IPS-NIHi7 (cell line): ENCODE data around the gene RIMKLA.

Source experiments
- DNase-seq: peaks from one replicate; pipeline ENCODE4 v3.0.0; 2012; ENCODE audit warnings: mixed read lengths; ENCODE audit errors: extremely low spot score

The RIMKLA gene

DNA sequence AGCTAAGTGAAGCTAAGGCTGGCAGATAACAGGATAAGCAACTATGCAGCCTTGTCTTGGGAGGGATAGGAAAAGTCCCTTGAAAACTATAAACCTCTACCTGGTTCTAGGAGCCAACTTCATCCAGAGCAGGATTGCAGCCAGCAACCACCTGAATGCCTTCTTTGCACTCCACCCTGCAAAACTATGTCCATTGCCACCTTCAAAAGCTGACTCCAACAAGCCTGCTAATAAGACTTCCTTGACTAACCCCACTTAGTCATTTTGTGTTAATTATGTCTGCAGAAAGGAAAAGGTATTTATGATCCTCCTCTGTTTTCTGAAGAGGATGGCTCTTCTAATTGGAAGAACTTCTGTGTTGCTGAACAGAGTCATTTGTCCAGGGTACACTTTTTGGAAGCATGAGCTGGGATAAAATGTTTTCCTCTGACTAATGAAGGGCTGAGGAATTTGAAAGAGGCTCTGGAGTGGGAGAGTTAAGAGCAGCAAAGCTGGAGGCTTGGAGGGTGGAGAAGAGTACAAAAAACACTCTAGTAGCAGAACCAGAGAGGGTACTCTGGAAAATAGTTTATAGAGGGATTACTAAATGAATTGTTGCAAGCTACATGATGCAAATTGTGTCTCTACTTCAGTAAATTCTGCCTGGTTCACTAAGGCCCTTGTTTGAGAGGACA, 9.6 kb upstream of the RIMKLA start:
- DNase-seq = no peak

DNA sequence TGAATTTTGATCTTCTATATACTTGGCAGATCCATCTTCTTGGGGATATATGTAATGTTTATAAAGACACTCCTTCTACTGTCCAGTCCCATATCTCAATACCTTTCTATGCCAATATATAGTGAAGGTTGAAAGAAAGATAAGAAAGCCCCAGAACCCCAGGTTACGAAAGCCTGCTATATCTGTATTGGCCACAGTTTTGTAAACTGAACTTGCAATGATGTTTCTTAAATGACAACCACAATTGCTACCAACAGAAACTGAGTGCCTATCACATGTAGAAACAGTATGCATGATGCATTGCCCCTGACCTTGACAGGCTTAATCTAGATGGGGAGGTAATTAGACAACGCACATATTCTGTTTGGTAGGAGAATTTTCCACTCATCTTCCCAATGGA, 7.8 kb upstream of the RIMKLA start:
- no peak for DNase-seq

DNA sequence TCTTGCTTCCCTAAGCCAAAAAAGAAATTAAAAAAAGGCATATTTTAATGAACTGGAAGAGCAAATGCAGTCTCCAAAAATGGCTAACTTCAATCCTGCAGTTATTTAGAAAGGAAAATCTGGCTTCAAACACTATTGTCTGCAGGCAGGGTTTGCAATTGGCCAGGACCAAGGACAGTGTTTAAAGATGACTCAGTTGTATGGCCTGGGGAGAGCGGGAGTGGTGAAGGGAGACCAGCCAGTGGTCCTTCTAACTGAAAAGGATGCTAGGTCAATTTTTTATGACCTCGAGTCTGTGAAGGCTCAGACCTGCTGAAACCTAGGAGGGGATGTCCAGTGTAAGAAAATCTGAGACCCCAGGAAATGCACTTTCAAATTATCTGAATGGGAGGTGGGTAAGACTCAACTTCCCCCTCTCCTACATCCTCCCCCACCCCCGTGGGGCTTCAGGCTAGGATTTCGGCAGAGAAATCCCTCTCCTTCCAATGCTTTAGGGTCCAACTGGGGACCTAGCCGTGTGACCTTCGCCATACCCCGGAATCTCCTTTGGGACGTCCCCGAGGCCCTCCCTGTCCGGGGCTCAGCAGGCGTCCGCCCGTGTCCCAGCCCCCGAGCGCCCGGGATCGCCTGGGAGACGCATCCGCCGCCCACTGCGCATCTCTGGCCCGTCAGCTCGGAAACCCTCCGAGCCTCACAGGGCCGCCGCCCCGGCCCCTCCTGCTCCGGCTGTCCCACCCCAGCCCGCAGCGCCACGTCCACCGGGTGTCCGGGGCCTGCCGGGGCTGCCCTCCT, 602 bp upstream of the RIMKLA start:
- peak; percentile 82 for DNase-seq

- no peak for DNase-seq
These were observed 685 bp downstream of the RIMKLA start for GRCh38 chr1:42381280-42381673.

DNA sequence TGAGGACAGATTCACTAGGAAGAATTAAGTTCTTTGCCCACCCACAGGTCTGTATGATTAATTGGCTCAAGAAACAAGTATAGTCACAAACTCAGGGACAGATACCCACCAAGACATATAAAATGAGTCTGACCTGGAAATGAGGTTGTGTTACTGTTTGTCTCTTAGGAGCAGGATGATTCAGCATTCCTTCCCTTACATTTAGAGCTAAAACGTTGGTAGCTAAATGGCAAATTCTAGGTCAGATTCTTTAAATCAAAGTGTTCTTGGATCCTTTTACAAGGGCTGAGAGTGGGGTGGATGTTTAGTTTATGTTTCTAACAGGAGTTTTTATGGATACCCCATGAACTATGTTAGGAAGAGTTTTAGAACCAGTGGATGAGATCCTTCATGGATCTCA, 4.7 kb downstream of the RIMKLA start:
- no peak for DNase-seq

- DNase-seq = no peak
These were observed 5.5 kb downstream of the RIMKLA start for GRCh38 chr1:42386051-42386450.

- no peak for DNase-seq
These were observed 11.7 kb downstream of the RIMKLA start for GRCh38 chr1:42392255-42392654.

DNA sequence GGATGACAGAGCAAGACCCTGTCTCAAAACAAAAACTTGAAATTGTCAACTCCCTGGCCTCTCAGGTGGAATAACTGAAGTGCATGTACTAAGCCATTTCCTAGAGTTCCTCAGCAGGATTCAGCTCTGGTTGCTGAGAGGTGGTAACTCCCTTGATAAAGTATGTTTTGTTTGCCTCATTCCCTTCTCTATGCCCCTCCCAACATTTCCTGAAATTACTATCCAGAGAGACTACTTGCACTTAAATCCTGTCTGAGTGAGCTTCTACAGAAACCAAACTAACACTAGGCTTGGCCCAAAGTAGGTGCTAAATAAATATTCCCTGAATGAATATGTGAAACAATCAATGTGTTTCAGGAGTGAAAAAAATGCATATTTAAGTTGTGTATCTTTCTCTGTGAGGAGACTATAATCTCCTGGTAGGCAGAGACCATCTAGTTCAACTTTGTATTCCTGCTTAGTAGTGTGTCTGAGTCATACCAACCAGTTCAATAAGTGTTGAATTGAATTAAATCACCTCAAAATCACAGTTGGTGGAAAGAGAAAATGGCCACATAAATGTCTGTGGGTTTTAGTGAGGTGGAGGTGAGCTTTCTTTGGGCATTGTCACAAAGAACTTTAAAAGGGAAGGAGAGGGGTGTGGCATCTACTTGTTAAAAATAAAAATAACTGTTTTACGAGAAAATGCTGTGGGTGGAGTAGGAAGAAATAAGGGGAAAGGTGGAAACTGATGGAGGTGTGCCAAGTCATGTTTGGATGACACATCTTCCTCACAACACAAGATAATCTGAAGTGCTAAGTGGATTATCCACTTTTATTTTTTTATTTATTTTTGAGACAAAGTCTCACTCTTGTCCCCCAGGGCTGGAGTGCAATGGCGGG, 12.6 kb downstream of the RIMKLA start:
- no peak for DNase-seq

DNA sequence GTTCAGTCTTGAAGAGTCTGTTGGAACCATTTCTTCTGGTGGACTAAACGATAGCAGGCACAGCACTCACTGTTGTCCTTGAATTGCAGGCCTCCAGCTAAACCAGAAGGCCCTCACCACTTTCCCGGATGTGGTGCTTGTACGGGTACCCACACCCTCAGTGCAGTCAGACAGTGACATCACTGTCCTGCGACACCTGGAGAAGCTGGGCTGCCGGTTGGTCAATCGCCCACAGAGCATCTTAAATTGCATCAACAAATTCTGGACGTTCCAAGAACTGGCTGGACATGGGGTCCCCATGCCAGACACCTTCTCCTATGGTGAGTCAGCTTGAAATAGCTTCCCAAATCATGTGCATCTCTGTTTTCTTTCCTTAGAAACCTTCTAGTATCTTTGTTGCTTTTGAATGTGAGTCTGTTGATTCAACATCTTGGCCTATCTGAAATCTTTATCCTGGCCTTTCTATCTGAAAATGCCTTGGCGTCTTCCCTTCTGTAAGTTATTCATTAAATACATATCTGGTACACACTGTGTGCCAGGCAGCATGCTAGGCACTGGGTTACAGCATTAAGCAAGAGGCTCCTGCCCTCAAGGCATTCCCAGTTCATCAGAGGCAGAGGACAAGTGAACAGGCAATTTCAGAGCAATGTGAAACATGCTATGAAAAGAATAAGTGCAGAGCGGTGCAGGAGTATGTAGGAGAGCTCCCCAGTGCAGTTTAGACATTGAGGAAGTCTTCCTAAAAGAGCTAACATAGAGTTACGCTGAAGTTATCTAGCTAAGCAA, 18.9 kb downstream of the RIMKLA start:
- no peak for DNase-seq

DNA sequence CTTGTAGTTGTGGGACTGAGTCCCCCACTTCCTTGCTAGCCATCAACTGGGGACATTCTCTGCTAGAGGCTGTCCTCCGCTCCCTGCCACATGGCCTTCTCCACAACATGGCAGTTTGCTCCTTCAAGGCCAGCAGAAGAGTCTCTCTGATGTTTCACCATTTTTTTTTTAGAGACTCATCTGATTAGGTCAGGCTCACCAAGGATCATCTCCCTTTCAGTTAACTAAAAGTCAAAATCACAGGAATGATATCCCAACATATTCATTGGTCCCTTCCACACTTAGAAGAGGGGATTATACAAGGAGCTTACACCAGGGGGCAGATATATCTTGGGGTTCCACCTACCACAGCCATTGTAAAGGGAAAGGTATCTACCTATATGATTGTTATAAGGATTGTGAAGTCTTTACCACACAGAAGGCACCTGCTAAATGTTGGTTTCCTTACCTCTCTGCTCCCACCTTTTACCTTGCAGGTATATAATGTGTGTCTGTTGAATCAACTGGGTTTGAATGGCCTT, 23.3 kb downstream of the RIMKLA start:
- no peak for DNase-seq

DNA sequence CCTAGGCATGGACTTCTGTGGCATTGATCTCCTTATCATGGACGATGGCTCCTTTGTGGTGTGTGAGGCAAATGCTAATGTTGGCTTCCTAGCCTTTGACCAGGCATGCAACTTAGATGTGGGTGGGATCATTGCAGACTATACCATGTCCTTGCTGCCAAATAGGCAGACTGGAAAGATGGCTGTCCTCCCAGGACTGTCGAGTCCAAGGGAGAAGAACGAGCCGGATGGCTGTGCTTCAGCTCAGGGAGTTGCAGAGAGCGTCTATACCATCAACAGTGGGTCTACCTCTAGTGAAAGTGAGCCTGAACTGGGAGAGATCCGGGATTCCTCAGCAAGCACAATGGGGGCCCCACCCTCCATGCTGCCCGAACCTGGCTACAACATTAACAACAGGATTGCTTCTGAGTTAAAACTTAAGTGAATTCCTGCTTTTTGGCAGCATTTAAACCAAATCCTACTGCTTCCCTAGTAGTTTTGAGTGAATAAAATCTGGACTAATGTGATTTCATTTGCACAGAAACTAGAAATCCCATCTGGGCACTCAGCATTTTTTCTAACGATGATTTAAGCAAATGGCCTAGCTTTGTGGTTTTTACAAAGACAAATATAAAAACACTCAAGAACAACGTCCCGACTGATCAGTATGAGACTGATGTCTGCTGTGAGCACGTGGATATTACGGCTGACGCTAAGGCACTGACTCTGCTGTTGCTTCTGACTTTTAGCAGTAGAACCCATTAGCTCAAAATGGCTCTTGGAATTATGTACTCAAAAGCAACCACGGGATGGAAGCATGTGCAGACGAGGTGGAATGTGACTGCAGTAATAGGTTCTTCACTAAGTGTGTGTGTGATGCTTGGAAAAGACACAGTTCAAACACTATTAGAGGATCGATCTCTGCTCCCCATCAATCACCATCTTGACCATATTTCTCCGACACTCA, 34.2 kb downstream of the RIMKLA start:
- DNase-seq = no peak

DNA sequence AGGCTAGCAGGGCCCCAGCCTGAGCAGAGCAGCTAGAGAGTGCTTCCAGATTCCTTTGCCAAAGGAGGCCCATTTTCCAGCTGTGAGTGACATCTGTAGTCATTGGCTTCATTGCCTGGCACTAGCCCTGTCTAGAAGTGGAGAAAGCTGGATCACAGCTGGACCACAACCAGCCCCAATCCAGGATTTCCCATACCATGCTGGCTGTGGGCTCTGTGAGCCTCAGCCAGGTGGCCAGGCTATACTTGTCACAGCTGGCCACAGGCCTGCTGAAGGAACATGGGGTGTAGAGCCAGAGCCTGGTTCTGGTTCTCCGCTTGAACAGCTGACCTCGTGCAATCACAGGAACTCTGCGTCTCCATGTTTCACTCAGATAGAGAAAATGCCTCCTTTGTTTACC, 36.6 kb downstream of the RIMKLA start:
- DNase-seq = no peak

DNA sequence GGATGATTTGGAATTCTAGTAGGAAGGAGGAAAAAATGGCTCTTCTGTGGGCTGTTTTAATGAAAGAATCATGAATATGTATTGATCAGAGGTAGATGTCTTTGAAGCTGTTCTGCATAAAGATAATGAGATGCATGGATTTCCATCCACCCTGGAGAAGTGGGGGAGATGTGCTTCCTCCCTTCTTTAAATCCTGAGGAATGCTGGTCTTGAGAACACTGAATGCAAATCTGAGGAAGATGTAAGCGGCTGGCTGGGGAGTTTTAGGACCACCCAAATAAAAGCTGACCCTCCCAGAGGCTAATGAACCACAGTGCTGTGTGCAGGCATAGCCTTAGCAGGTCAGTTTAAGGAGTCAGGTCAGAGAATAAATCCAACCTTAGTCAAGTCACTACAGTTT, 37.9 kb downstream of the RIMKLA start:
- DNase-seq = no peak

DNA sequence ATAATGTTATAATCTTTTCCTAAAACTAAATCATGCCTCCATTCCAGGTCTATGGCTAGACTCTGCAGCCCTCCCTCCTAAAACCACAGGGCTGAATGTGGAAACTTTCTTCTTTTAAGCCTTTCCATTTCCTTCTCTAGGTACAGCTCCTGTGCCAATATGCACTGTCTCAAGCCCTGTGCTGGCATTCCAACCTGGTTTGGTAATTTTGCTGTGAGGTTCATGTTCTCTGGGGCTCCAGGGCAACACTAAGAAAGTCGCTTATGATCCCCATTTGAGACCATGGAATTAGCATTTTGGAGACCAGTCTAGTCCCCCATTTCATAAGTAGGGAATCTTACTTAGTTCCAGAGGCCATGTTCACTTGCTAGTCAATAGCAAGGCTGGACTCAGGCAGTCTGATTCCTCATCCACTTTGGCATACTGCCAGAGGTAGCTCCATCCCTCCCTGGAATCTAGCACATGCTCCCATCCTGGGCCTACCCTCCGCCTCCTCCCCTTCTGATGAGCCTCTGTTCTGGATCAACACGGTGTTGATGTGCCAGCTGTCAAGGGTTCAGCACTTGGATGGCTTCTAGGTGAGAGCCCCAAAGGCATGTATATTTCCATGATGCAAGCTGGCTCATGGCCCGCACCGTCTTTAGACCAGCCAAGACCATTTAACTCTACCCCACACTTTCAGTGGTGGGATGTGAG, 38.7 kb downstream of the RIMKLA start:
- DNase-seq = no peak

DNA sequence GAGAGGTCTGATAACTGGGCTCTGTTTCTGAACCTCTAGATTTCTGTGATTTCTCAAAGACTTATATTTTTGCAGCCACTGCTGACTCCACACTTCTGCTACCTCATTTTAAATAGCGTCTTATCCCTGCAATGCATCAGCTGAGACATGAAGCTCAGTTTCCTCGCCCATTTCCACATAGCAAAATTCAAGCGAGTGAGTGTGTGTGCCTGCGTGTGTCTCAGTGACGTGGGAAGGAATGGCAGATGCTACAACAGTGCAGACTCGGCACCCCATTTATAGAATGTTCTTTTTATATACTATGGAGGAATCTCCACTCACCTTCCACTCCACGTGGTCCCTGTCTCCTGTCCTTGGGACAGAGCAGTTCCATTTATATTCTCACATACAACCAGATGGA, 39.5 kb downstream of the RIMKLA start:
- no peak for DNase-seq

GRCh38 chr1:42420911-42421585, 40.5 kb downstream of the RIMKLA start:
- no peak for DNase-seq

DNA sequence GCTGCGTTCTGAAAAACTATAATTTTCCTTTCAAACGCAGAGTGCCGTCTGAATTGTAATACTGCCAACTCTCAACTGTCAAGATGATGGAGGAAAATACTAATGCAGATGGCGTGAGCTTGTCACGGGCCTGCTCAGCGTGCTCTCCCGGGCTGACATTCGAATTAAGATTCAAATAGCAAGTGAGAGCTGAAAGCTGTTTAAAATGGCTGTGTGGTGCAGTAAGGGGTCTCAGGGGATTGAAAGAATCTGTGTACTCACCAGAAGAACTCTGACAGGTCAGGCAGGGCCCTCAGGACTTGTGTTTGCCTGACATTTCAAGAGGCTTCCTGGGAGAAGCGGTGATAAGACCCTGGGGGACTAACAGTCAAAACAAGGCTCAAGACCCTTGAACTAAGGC, 42.1 kb downstream of the RIMKLA start:
- DNase-seq = no peak

- DNase-seq = no peak
These were observed 43.1 kb downstream of the RIMKLA start for GRCh38 chr1:42423681-42424080.

DNA sequence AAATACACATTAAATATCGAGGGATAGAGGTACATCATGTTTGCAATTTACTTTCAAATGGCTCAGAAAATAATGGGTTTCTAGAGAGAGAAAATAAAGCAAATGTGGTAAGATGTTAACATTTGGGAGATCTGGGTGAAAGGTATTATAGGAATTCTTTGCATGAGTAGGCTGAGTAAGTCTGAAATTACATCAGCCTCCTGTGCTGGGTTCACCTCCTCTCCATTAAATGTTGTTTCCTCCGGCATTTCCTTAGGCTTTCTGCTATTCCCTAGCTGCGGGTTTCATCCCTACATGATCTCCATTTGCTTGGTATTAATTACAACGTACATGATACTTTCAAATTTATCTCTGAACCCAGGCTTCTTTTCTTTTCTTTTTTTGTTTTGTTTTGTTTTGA, 43.6 kb downstream of the RIMKLA start:
- DNase-seq = no peak
